ENCODE data around the gene TYW1.
"Not testable (repeated sequence)": the region's sequence is repeated elsewhere in the genome, so short reads cannot be mapped to it uniquely, and the experiment has no call there.

GRCh38 chr7:67208656-67209055 lies 212.0 kb downstream of the TYW1 start:
- TF ChIP-seq, protein P1, sequence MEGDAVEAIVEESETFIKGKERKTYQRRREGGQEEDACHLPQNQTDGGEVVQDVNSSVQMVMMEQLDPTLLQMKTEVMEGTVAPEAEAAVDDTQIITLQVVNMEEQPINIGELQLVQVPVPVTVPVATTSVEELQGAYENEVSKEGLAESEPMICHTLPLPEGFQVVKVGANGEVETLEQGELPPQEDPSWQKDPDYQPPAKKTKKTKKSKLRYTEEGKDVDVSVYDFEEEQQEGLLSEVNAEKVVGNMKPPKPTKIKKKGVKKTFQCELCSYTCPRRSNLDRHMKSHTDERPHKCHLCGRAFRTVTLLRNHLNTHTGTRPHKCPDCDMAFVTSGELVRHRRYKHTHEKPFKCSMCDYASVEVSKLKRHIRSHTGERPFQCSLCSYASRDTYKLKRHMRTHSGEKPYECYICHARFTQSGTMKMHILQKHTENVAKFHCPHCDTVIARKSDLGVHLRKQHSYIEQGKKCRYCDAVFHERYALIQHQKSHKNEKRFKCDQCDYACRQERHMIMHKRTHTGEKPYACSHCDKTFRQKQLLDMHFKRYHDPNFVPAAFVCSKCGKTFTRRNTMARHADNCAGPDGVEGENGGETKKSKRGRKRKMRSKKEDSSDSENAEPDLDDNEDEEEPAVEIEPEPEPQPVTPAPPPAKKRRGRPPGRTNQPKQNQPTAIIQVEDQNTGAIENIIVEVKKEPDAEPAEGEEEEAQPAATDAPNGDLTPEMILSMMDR (conservative IDR thresholded peaks at IDR 0.05; ENCODE audit: low read depth, low read length): not testable (repeated sequence)
- TF ChIP-seq RFX5 (IDR thresholded peaks at IDR 0.05; ENCODE audit: low read depth, low read length); POLR2A (IDR thresholded peaks at IDR 0.05; ENCODE audit: low read depth, low read length); MAZ (IDR thresholded peaks at IDR 0.05; ENCODE audit: borderline replicate concordance, low read depth, low read length); CHD1 (IDR thresholded peaks at IDR 0.05; ENCODE audit: low read depth, low read length); CEBPB (IDR thresholded peaks at IDR 0.05; ENCODE audit: low read depth, low read length); RCOR1 (IDR thresholded peaks at IDR 0.05; ENCODE audit: insufficient replicate concordance, low read length); RAD21 (IDR thresholded peaks at IDR 0.05; ENCODE audit: low read length): not testable (repeated sequence)
- TF ChIP-seq, protein P2, sequence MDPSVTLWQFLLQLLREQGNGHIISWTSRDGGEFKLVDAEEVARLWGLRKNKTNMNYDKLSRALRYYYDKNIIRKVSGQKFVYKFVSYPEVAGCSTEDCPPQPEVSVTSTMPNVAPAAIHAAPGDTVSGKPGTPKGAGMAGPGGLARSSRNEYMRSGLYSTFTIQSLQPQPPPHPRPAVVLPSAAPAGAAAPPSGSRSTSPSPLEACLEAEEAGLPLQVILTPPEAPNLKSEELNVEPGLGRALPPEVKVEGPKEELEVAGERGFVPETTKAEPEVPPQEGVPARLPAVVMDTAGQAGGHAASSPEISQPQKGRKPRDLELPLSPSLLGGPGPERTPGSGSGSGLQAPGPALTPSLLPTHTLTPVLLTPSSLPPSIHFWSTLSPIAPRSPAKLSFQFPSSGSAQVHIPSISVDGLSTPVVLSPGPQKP (IDR thresholded peaks at IDR 0.05; ENCODE audit: borderline replicate concordance, low read depth, low read length): not testable (repeated sequence)
